Endothelial cell of umbilical vein (primary cell): ENCODE measurements around the gene PRDM16. TPM values are rescaled to one million over a fixed set of nuclear protein-coding genes. Genes with fewer than 3 reads are reported as not detected.

Experiments used
- BruUV-seq: library from RNA; stranded (reverse); fragments of 400-500 nt; replicated peaks from 2 replicates; lab custom pipeline; 2021; lab: Mats Ljungman, UMichigan
- CTCF ChIA-PET: fragments of 300-600, 350-600 bp; sonication (Branson Sonifier 250); formaldehyde crosslinking; loops from one replicate; lab custom pipeline; 2021; ENCODE audit warnings: antibody characterized with exemption, inconsistent platforms; lab: Charles Lee
- POLR2A ChIA-PET: fragments of 300-600, 350-600 bp; sonication (Branson Sonifier 250); formaldehyde crosslinking; loops from one replicate; lab custom pipeline; 2021; ENCODE audit warnings: antibody characterized with exemption, inconsistent platforms; lab: Charles Lee
- DNase-seq: peaks from one replicate; pipeline ENCODE4 v3.0.0-alpha.2; 2011; ENCODE audit warnings: low read depth, low spot score
- FAIRE-seq: peaks from 2 replicates; lab custom pipeline; 2011; peaks lifted over from hg19 to GRCh38; lab: Jason Lieb, UNC
- H2AFZ ChIP-seq: 2 replicates; pipeline ENCODE4 v1.6.0; 2012; ENCODE audit warnings: low read depth, low read length, control low read depth, inconsistent platforms
- H3K27ac ChIP-seq: 2 replicates; pipeline ENCODE4 v1.5.1; 2011; ENCODE audit warnings: low read depth, mild to moderate bottlenecking, control low read depth, low read length, moderate library complexity; ENCODE audit not compliant: insufficient read depth
- H3K27me3 ChIP-seq, 2 experiments: 2 replicates each; pipeline versions ENCODE4 v1.6.0 to v1.6.1; 2011; ENCODE audit warnings: low read length in 2 of 2, mixed read lengths in 1 of 2; ENCODE audit not compliant: control insufficient read depth in 2 of 2, insufficient read depth in 2 of 2
- H3K36me3 ChIP-seq, 2 experiments: 2 replicates in 1 of 2; 3 replicates in 1 of 2; pipeline ENCODE4 v1.5.1; 2011; ENCODE audit warnings: low read length in 2 of 2, mild to moderate bottlenecking in 1 of 2, moderate library complexity in 1 of 2; ENCODE audit not compliant: control insufficient read depth in 2 of 2, insufficient read depth in 2 of 2; ENCODE audit errors: extremely low read depth in 1 of 2
- H3K4me1 ChIP-seq: 3 replicates; pipeline ENCODE4 v1.5.1; 2011; ENCODE audit warnings: mild to moderate bottlenecking, low read length; ENCODE audit not compliant: control insufficient read depth, insufficient read depth; ENCODE audit errors: extremely low read depth
- H3K4me2 ChIP-seq: 2 replicates; pipeline ENCODE4 v1.6.1; 2011; ENCODE audit warnings: low read length, control low read depth, mixed read lengths; ENCODE audit not compliant: insufficient read depth
- H3K4me3 ChIP-seq, 3 experiments: fragments of 200-600 bp in 1 of 3; sonication (generic), shearing (Covaris generic) in 1 of 3; replicated peaks in 1 of 3; 2 replicates each; pipeline ENCODE4 v1.5.1; 2011 to 2016; ENCODE audit warnings: control low read depth in 3 of 3, low read length in 3 of 3, mild to moderate bottlenecking in 2 of 3, inconsistent platforms in 1 of 3, low read depth in 1 of 3, moderate library complexity in 1 of 3; ENCODE audit not compliant: insufficient read depth in 1 of 3
- H3K79me2 ChIP-seq: 2 replicates; pipeline ENCODE4 v1.6.0; 2012; ENCODE audit warnings: low read length, inconsistent platforms; ENCODE audit not compliant: control insufficient read depth, insufficient read depth
- H3K9ac ChIP-seq: replicated peaks from 2 replicates; pipeline ENCODE3; 2011; ENCODE audit warnings: low read length, control low read depth; ENCODE audit not compliant: insufficient read depth; ENCODE audit errors: extremely low read depth
- H3K9me1 ChIP-seq: replicated peaks from 3 replicates; pipeline ENCODE4 v1.6.0; 2011; ENCODE audit warnings: mild to moderate bottlenecking, low read length; ENCODE audit not compliant: control insufficient read depth, insufficient read depth; ENCODE audit errors: extremely low read depth
- H3K9me3 ChIP-seq: replicated peaks from 2 replicates; pipeline ENCODE4 v1.5.1; 2012; ENCODE audit warnings: low read length, inconsistent platforms; ENCODE audit not compliant: control insufficient read depth, insufficient read depth
- H4K20me1 ChIP-seq: replicated peaks from 2 replicates; pipeline ENCODE3; 2011; ENCODE audit warnings: mild to moderate bottlenecking, low read length; ENCODE audit not compliant: control insufficient read depth, insufficient read depth; ENCODE audit errors: extremely low read depth
- CTCF ChIP-seq, 2 donors: IDR thresholded peaks; 1 replicate in 1 of 2; 2 replicates in 1 of 2; pipeline ENCODE4 v1.5.1; 2011; ENCODE audit warnings: low read length in 2 of 2, mild to moderate bottlenecking in 2 of 2, moderate library complexity in 2 of 2, control low read depth in 1 of 2, inconsistent platforms in 1 of 2, low read depth in 1 of 2; ENCODE audit not compliant: insufficient read depth in 1 of 2; ENCODE audit errors: extremely low read depth in 1 of 2
- EZH2 ChIP-seq: IDR thresholded peaks from 2 replicates; pipeline ENCODE4 v1.6.1; 2012; ENCODE audit warnings: borderline replicate concordance, low read depth, mild to moderate bottlenecking, moderate library complexity, low read length, inconsistent platforms; ENCODE audit not compliant: severe bottlenecking
- FOS ChIP-seq: IDR thresholded peaks from 2 replicates; pipeline ENCODE4 v1.6.1; 2011; ENCODE audit warnings: mild to moderate bottlenecking, low read length, moderate library complexity, borderline replicate concordance; ENCODE audit not compliant: insufficient read depth
- GATA2 ChIP-seq: IDR thresholded peaks from 2 replicates; pipeline ENCODE4 v1.7.0; 2011; ENCODE audit warnings: low read depth, mild to moderate bottlenecking, moderate library complexity, mixed read lengths, low read length; ENCODE audit not compliant: insufficient read length, insufficient read depth
- JUN ChIP-seq: IDR thresholded peaks from 2 replicates; pipeline ENCODE4 v1.6.1; 2011; ENCODE audit warnings: borderline replicate concordance, low read depth; ENCODE audit not compliant: insufficient read length, insufficient read depth
- MYC ChIP-seq: IDR thresholded peaks from one replicate; pipeline ENCODE4 v1.6.1; 2011; ENCODE audit warnings: mild to moderate bottlenecking, low read depth, low read length
- POLR2A ChIP-seq: IDR thresholded peaks from 2 replicates; pipeline ENCODE4 v1.6.1; 2012; ENCODE audit warnings: low read depth, mild to moderate bottlenecking, control low read depth, low read length
- POLR2AphosphoS5 ChIP-seq: IDR thresholded peaks from 2 replicates; pipeline ENCODE4 v1.6.1; 2012; ENCODE audit warnings: low read depth, mild to moderate bottlenecking, control low read depth, low read length, moderate library complexity; ENCODE audit not compliant: insufficient read depth
- dilution Hi-C: fragments of 300-500 bp; cut with MboI; formaldehyde crosslinking; loops from one replicate; pipeline ENCODE4 v1.15.0; 2019; ENCODE audit warnings: low sequenced_read_pairs; ENCODE audit not compliant: extremely low pct_ligation_motif_present
- intact Hi-C: fragments of 100-400 bp; cut with micrococcal nuclease; formaldehyde crosslinking; loops from one replicate; pipeline ENCODE4 v1.10.0; 2022
- polyA plus RNA-seq, 4 experiments: library from polyadenylated mRNA; depleted of rRNA in 3 of 4; stranded (reverse) in 3 of 4; unstranded in 1 of 4; fragments of >200 nt; gene quantifications; 2 replicates each; pipeline versions ENCODE4 v1.2.1 to v1.2.3, GENCODE V29; 2011 to 2012; ENCODE audit warnings: missing spikeins in 1 of 4
- total RNA-seq: library from RNA; stranded (reverse); gene quantifications from 2 replicates; pipeline ENCODE4 v1.2.3, GENCODE V29; 2021
- TF ChIP-seq, protein P1 (sequence below): IDR thresholded peaks from 2 replicates; pipeline ENCODE4 v1.6.1; 2011; ENCODE audit not compliant: insufficient read depth, insufficient read length

PRDM16 gene
- total and polyA plus RNA-seq, 2 donors (not counting 3 experiments of a cell fraction or from before 2014, with no cell fraction given): not detected

- no TSS peak for BruUV-seq
- CTCF ChIA-PET: interaction anchor here (0.9 kb wide), 2 partner anchors 340 to 996 kb away, joined by 3 read pairs; no protein-coding TSS in a partner anchor
- POLR2A ChIA-PET: no interaction called here
- intact Hi-C loops (loop anchor here (10.0 kb wide), 1 partner anchor 766 kb away; no protein-coding TSS in a partner anchor), dilution Hi-C loops (no loop called here)
- no peaks in the 10 kb centered on the region for H3K4me1 ChIP-seq
- no peak overlapping the region for H3K9ac ChIP-seq
- no peak overlapping the region for H2AFZ ChIP-seq
- H3K9me1 ChIP-seq: no peaks in the 10 kb centered on the region
- no peaks in the 10 kb centered on the region for H3K36me3 ChIP-seq
- H3K27ac ChIP-seq: no peak overlapping the region
- H4K20me1 ChIP-seq: no peaks in the 10 kb centered on the region
- FAIRE-seq (no peak), DNase-seq (peak; percentile 30)
- no peaks in the 10 kb centered on the region for H3K9me3 ChIP-seq
- no peaks in the 10 kb centered on the region for H3K27me3 ChIP-seq
- no peaks in the 10 kb centered on the region for H3K79me2 ChIP-seq
- H3K4me2 ChIP-seq: no peak overlapping the region
- peak; percentile 35 to 62 for TF ChIP-seq CTCF (IDR thresholded peaks at IDR 0.05; ENCODE audit: extremely low read depth in 1 of 2, insufficient read depth in 1 of 2, low read depth in 1 of 2, low read length in 2 of 2)
- TF ChIP-seq GATA2: no peak
- no peak overlapping the region for H3K4me3 ChIP-seq
Observed at GRCh38 chr1:3410142-3410925, 341.3 kb downstream of the PRDM16 start.

DNA sequence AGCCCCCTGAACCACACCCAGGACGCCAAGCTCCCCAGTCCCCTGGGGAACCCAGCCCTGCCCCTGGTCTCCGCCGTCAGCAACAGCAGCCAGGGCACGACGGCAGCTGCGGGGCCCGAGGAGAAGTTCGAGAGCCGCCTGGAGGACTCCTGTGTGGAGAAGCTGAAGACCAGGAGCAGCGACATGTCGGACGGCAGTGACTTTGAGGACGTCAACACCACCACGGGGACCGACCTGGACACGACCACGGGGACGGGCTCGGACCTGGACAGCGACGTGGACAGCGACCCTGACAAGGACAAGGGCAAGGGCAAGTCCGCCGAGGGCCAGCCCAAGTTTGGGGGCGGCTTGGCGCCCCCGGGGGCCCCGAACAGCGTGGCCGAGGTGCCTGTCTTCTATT lies 342.8 kb downstream of the PRDM16 start:
- H3K27me3 ChIP-seq: no peaks in the 10 kb centered on the region

More for the DNA sequence above, 342.8 kb downstream of the PRDM16 start:
- no peaks in the 10 kb centered on the region for H3K9me1 ChIP-seq
- no peak overlapping the region for H3K4me2 ChIP-seq
- dilution Hi-C loops: no loop called here
- no peaks in the 10 kb centered on the region for H3K4me1 ChIP-seq
- no peak overlapping the region for H3K4me3 ChIP-seq
- no peaks in the 10 kb centered on the region for H3K36me3 ChIP-seq
- TF ChIP-seq POLR2A (no peak), CTCF (IDR thresholded peaks at IDR 0.05; ENCODE audit: extremely low read depth in 1 of 2, insufficient read depth in 1 of 2, low read depth in 1 of 2, low read length in 2 of 2) (no peak), JUN (no peak), POLR2AphosphoS5 (no peak), EZH2 (no peak), GATA2 (no peak), FOS (no peak), MYC (no peak)
- TF ChIP-seq, protein P1, sequence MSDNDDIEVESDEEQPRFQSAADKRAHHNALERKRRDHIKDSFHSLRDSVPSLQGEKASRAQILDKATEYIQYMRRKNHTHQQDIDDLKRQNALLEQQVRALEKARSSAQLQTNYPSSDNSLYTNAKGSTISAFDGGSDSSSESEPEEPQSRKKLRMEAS: no peak
- no peak for FAIRE-seq
- no peaks in the 10 kb centered on the region for H3K79me2 ChIP-seq
- no peak overlapping the region for H2AFZ ChIP-seq
- no peak for DNase-seq
- BruUV-seq: no TSS peak
- ChIA-PET CTCF (no interaction called here), POLR2A (no interaction called here)
- H3K9ac ChIP-seq: no peak overlapping the region
- H3K9me3 ChIP-seq: no peaks in the 10 kb centered on the region
- H3K27ac ChIP-seq: no peak overlapping the region
- no peaks in the 10 kb centered on the region for H4K20me1 ChIP-seq
- intact Hi-C loops: loop anchor here (10.0 kb wide), 1 partner anchor 767 kb away; no protein-coding TSS in a partner anchor
